Middle frontal gyrus (tissue), 1 donor: ENCODE measurements around the gene NFKB1.

ENCODE experiments used
- DNase-seq: peaks from one replicate; pipeline ENCODE4 v3.0.0-alpha.2; 2015; ENCODE audit warnings: low spot score; ENCODE audit errors: extremely low spot score

The NFKB1 gene

GRCh38 chr4:102529977-102530376 lies 28.8 kb downstream of the NFKB1 start:
- no peak for DNase-seq

DNA sequence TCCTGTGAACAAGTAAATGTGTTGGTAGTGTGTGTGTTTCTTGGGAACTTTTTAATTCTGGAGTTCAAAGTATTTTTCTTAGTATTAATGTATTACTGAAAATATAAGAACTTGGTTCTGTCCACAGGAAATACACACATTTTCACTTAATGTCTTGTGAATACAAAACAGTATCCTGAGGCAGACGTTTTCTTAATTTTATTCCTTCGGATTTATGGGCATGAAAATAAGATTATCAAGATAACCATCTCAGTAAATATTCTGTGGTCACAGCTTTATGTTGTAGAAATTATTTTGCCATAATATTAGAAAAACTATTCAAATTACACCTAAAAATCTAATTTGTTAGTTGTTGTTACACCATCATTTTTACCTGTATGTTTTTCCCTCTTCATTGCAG lies 29.8 kb downstream of the NFKB1 start:
- no peak for DNase-seq

- DNase-seq, result no peak
Observed at GRCh38 chr4:102531462-102531861, 30.3 kb downstream of the NFKB1 start.

- no peak for DNase-seq
Observed at GRCh38 chr4:102533348-102533747, 32.2 kb downstream of the NFKB1 start.

GRCh38 chr4:102533904-102534303 lies 32.7 kb downstream of the NFKB1 start:
- no peak for DNase-seq

DNA sequence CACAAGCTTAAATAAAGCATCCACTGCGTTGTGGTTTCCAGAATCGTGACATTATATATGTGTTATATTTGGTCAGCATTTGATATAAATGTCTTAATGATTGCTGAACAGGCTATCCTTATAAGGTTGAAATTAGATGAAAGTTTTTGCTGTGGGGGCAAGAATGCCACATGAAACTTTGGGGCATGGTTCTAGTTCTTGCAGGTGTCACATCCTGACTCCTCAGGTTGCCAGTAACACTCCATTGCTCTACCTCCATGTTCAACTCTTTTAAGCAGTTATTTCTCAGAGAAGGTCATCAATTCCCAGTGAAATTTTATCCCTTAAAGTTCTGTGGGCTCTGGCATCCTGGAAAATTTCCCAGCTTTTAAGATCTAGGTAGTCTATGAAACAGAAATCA lies 33.7 kb downstream of the NFKB1 start:
- DNase-seq, result no peak

GRCh38 chr4:102535398-102536082 lies 34.4 kb downstream of the NFKB1 start:
- DNase-seq, result no peak

DNA sequence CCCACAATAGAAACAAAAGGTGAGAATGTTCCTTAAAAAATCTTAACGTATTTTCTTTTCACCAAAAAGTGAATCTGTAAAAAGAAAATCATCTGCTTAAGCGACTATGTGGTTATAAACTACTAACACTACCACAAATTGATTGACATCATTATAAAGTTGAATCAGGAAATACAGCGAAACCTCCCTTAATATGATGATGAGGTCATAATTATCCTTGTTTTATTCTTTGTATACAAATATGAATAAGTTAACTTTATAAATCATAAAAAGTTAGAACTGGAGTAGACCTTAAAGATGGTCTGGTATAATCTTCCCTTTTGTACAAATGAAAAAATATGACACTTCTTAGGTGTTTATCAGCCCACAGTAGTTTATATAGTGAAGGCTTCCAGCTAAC lies 35.6 kb downstream of the NFKB1 start:
- no peak for DNase-seq

DNA sequence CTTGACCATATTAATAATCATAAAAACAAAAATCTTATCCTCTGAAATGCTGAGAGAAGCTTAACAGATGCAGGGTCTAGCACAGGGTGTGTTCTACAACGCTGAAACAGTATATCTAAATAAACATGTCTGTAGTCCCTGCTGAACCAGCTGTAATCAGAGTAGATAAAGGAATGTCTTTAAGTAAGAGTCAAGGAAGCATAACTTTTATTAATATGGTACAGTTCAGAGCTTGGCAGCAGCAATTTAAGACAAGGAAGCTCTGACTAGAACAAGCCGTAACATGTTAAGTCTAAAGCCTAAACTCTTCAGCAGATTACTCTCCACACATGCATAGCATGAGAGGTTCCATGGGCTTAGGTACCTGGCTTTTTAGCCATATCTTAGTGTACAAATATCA lies 36.1 kb downstream of the NFKB1 start:
- DNase-seq, result no peak

- DNase-seq, result no peak
Observed at GRCh38 chr4:102541697-102542096, 40.5 kb downstream of the NFKB1 start.

DNA sequence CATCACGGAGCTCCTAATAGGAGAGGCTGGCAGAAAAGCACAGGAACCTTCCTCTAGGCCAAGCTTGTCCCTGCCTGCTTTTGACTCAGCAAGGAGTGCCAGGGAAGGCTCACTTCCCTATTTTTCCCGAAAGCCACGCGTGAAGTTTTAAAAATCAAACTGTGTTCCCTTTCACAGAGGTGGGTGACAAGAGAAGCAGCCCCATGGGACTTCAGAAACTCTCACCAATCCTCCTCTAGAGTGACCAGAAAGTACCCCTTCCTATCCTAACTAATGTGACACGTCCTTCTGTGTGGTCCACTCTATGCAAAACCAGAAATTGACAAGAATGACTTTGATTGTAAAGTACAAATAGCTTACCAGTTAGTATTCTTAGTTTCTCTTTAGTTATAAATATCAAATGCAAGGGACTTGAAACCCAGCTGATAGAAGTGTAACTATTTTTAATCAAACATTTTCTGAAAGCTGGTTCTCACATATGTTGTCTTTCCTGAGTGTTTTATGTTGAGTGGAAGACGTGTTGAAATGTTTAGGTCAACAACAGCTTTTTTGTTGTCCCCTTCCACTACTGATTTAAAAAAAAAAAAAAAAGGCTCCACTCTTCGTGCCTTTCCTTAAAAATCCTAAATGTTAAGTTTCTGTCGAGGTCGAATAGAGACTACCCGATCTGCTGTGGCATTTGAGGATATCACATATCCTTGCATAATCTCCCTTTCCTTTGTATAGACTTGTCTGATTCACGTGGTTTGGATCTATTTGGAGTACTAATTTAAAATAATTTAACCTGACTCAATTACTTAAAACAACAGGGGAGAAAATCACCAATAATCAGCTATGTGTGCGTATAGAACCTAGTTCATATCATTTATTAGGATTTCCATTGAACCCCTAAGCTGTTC lies 42.1 kb downstream of the NFKB1 start:
- DNase-seq, result no peak

GRCh38 chr4:102546635-102547034 lies 45.5 kb downstream of the NFKB1 start:
- no peak for DNase-seq

DNA sequence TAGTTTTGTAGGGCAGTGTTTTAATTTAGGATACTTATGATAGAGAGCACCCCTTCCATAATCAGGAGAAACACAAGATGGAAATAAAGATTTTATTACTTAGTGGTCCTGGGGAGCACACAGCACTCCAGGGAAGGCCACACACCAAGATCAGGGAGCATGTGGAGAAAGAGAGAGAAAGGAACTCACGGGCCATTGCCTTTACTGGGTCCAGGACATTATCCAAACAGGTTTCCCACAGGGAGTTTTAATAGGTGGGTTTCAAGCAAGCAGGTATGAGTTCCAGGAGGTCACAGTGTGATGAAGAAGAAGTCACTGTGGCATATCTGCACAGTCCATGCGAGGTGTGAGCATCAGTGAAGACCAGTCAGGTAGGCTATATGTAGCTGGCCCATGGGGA lies 46.8 kb downstream of the NFKB1 start:
- no peak for DNase-seq

GRCh38 chr4:102551958-102552565 lies 50.9 kb downstream of the NFKB1 start:
- DNase-seq, result no peak

GRCh38 chr4:102552781-102553180 lies 51.6 kb downstream of the NFKB1 start:
- no peak for DNase-seq

DNA sequence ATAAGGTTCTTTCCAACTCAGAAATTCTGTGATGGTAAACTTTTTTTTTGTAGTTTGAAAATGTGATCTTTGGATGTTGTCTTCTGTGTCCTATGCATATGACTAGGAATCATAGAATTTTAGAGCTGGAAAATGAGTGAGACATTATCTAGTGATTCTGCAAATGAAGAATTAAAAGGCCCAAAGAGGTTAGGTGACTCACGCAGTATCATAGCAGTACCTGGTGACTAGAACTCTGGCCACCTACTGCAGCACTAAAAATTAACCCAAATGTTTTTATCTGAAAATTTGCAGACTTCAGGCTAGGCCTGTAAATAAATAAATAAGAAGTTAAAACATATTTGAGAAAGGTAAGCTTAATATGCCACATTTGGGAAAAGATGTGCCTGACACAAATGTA lies 52.8 kb downstream of the NFKB1 start:
- no peak for DNase-seq

DNA sequence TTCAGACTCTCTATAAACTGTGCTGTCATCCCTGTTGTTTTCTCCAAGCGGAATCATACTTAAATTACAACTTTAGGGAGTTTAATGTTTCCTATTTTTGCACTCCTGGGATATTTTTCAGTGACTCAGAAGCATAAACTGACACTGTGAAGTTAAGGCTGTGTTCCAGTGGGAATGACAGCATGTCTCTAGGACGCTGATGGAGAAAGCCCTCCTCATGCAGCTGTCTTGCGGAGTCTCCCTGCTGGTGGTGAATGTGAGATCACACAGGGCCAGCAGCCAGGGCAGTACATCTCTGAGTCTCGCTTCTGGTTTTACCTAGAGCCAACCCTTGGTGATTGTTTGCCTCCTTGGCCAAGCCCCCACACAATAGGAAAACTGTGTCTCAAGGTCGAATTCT lies 53.3 kb downstream of the NFKB1 start:
- no peak for DNase-seq

GRCh38 chr4:102554992-102555391 lies 53.8 kb downstream of the NFKB1 start:
- DNase-seq, result no peak

- no peak for DNase-seq
Observed at GRCh38 chr4:102557636-102558035, 56.5 kb downstream of the NFKB1 start.

DNA sequence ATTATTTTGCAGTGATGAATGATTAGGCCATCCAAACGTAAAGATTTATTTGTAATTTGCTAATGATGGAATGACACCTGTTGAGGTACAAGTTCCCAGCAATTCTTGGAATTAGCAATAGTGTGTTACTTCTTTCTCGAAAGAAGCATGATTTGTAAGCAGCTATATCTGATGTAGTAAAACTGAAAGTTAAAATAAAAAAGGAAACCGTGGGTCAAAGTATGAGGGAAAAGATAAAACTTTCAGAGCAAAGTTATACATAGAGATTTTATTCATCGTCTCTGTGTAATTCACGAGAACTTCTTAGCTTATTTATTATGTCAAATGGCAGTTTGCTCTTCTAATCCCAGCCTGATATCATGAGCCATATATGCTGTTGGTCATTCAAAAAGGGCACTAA lies 59.0 kb downstream of the NFKB1 start:
- no peak for DNase-seq

GRCh38 chr4:102560571-102561341 lies 59.6 kb downstream of the NFKB1 start:
- DNase-seq, result no peak

DNA sequence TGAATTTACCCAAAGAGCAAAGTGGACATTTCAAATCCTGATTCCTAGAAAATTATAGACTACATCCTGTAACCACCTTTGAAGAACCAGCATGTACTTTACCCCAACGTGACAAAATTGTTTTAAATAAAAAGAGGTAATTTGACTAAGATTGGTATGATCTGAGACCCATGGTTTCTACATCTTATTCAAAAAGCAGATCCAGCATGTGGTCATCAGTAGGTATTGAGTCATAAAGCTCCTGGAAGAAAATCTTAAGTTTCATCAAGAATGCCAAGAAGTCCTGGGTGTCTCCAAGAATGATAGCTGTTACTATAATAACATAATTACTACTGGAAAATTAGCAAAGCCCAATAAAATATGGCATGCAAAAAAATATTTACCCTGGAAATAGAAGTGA lies 61.8 kb downstream of the NFKB1 start:
- DNase-seq, result no peak
